Kidney epithelial cell (primary cell): ENCODE results near the gene RNF212. TPM values are rescaled to one million over a fixed set of nuclear protein-coding genes. Genes with fewer than 3 reads are reported as not detected.
"Not testable (repeated sequence)": the region's sequence is repeated elsewhere in the genome, so short reads cannot be mapped to it uniquely, and the experiment has no call there.

Source experiments
- DNase-seq: peaks from one replicate; pipeline ENCODE4 v3.0.0-alpha.2; 2010; ENCODE audit warnings: low read depth
- H3K27me3 ChIP-seq: 2 replicates; pipeline ENCODE4 v1.6.0; 2011; ENCODE audit warnings: low read length; ENCODE audit not compliant: control insufficient read depth, insufficient read depth
- H3K36me3 ChIP-seq: 2 replicates; pipeline ENCODE4 v1.5.1; 2011; ENCODE audit warnings: low read length; ENCODE audit not compliant: control insufficient read depth, insufficient read depth
- H3K4me3 ChIP-seq: 2 replicates; pipeline ENCODE4 v1.5.1; 2011; ENCODE audit warnings: low read depth, mild to moderate bottlenecking, control low read depth, low read length
- CTCF ChIP-seq: IDR thresholded peaks from 2 replicates; pipeline ENCODE4 v1.5.1; 2011; ENCODE audit warnings: mild to moderate bottlenecking, moderate library complexity, low read length, control low read depth, inconsistent platforms; ENCODE audit not compliant: insufficient read depth, poor library complexity, severe bottlenecking
- total RNA-seq: library from RNA; depleted of rRNA; stranded (reverse); fragments of >200 nt; gene quantifications from 2 replicates; pipeline ENCODE4 v1.2.3, GENCODE V29; 2015

The RNF212 gene
- total RNA-seq, 1 donor from 2014 or later = 5.2 TPM

GRCh38 chr4:1137063-1137776 is 23.9 kb upstream of the RNF212 start:
- H3K36me3 ChIP-seq = no peaks in the 10 kb centered on the region
- no peak overlapping the region for H3K4me3 ChIP-seq
- TF ChIP-seq CTCF = no peak
- H3K27me3 ChIP-seq = peaks cover 5% of the 10 kb centered on the region
- no peak for DNase-seq

GRCh38 chr4:1136048-1136447 is 22.7 kb upstream of the RNF212 start:
- no peak overlapping the region for H3K4me3 ChIP-seq
- peaks cover 5% of the 10 kb centered on the region for H3K27me3 ChIP-seq
- no peak for TF ChIP-seq CTCF
- H3K36me3 ChIP-seq = no peaks in the 10 kb centered on the region
- DNase-seq = no peak

GRCh38 chr4:1133033-1133432 is 19.7 kb upstream of the RNF212 start:
- no peak for TF ChIP-seq CTCF
- no peak for DNase-seq
- no peaks in the 10 kb centered on the region for H3K36me3 ChIP-seq
- H3K4me3 ChIP-seq = no peak overlapping the region
- H3K27me3 ChIP-seq = peaks cover 5% of the 10 kb centered on the region

GRCh38 chr4:1130316-1131186 is 17.2 kb upstream of the RNF212 start:
- peak; percentile 34 for DNase-seq
- TF ChIP-seq CTCF = peak; percentile 99
- H3K4me3 ChIP-seq = no peak overlapping the region

GRCh38 chr4:1126506-1126905 is 13.1 kb upstream of the RNF212 start:
- no peak for TF ChIP-seq CTCF
- Histone ChIP-seq H3K4me3 (no peak overlapping the region), H3K27me3 (no peaks in the 10 kb centered on the region), H3K36me3 (no peaks in the 10 kb centered on the region)
- DNase-seq = no peak

More at GRCh38 chr4:1130316-1131186, 17.2 kb upstream of the RNF212 start:
- peaks cover 5% of the 10 kb centered on the region for H3K27me3 ChIP-seq
- H3K36me3 ChIP-seq = no peaks in the 10 kb centered on the region

- not testable (repeated sequence) for H3K36me3 ChIP-seq, H3K4me3 ChIP-seq, H3K27me3 ChIP-seq, DNase-seq
These were observed 12.1 kb upstream of the RNF212 start for GRCh38 chr4:1125466-1125865.
